Nucleus accumbens (tissue), 56 donors: Measurements from ENCODE around the gene ZNF491.
"Not testable (repeated sequence)": the region's sequence is repeated elsewhere in the genome, so short reads cannot be mapped to it uniquely, and the experiment has no call there.

Experiments
- DNase-seq, 56 donors: peaks; one replicate each; lab custom pipeline; 2025; lab: John Stamatoyannopoulos, UW

The ZNF491 gene

DNA sequence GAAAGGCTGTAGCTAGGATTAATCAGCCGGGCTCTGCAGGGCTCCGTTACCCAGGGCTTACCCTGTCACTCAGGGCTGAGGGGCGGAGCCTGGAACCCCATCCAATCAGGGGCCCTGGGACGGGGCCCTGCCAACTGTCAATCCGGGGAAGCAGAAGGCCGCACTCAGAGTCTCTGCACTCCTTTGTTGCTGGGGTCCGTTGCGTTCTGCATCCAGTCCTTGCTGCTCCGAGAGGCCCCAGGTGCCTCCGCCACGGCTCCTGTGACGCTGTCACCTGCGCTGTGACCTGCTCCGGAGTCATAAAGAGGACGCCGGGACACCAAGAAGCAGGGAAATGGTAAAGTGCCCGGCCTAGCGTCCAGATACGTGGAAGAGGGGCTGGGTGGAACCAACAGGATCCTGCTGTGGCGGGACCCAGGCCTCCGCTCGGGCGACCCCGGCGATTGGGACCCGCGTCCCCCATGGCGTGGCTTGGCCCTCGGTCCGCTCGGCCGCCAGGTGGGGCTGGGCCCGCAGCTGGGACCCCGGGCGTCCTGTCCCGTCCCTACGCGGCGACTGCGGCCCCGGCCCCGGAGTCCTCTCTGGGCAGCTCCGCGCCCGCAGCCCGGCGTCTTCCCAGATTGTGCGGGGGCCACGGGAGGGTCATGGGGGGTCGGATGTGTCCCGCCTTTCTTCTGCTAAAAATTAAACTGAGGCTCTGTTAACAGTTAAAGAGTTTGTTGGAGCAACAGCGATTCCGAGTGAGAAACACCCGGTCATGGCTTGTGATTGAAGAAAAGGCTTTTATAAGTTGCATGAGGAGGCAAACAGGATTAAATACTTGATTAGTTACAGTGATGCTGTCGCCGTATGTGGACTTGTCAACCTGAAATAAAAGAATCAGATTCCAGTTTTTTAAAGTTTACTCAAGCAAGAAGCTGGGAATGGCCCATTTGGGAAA, at the start of gene ZNF491:
Gene ZNF491, plus strand, starts transcription at position 133 of the 940 bp plus-strand sequence. CDS start 7,431 bp downstream, outside the sequence.
- peak in 55 of 56 donors; percentile 57 to 97 (median 88) for DNase-seq

DNA sequence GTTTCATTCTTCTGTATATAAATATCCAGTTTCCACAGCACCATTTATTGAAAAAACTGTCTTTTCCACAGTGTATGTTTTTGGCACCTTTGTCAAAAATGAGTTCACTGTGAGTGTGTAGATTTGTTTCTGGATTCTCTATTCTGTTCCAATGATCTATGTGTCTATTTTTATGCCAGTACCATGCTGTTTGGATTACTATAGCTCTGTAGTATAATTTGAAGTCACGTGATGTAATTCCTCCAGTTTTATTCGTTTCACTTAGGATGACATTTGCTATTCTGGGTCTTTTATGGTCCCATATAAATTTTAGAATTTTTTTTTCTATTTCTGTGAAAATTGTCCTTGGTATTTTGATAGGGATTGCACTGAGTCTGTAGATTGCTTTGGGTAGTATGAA, 48.6 kb upstream of the ZNF491 start:
- DNase-seq, result no peak

DNA sequence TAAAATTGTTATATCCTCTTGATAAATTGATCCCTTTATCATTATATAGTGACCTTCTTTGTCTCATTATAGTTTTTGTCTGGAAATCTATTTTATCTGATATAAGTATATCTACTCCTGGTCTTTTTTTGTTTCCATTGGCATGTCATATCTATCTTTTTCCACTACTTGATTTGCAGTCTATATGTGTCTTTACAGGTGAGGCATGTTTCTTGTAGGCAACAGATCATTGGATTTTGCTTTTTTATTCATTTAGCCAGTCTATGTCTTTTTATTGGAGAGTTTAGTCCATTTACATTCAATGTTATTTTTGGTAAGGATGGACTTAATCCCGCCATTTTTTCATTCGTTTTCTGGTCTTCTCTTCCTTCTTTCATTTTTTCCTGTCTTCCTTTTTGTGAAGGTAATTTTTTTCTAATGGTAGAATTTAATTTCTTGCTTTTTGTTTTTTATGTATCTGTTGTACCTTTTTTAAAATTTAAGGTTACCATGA, 46.0 kb upstream of the ZNF491 start:
- DNase-seq, result no peak

DNA sequence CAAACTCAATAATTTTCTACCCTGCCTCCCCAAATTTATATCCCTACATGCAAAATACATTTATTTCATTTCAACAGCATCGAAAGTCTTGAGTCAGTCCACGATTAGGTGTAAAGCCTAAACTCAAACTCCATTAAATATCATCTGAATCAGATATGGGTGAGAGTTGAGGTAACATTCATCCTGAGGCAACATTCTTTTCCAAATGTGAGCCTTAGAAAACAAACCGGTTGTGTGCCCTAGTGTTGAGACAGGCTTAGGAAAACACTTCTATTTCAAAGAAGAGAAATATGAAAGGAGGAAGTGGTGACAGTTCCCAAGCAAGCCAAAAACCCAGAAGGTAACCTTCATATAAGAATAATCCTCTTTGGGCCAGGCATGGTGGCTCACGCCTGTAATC, 43.7 kb upstream of the ZNF491 start:
- DNase-seq, result no peak

DNA sequence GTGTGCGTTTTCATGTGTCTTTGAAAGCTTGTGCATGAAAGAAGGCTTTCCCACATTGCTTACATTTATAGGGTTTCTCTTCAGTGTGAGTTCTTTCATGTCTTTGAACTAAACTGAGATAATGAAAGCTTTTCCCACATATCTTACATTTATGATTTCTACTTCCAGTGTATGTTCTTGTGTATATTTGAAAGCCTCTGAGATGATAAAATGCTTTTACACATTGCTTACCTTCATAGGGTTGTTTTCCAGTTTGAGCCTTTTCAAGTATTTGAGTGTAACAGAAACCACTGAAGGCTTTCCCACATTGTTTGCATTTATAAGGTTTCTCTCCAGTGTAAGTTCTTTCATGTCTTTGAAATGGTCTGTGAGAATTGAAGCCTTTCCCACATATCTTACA, 41.4 kb upstream of the ZNF491 start:
- no peak for DNase-seq

DNA sequence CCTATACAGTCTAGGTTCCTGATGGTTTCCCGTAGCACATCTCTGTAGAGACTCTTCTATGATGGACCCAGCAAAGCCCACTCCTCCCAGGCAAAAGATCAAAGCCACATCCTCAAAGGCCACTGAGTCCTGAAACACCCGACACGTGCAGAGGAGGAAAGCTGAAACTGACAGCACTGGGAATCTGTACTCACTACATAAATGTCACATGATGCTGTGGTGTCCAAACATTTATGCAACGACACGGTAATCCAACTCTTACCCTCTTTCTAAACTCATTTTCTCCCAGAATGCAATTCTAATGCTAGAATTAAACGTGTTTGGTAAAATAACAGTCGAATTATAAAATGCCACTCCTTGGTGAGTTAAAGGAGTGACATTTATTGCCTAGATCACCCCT, 38.5 kb upstream of the ZNF491 start:
- DNase-seq, result no peak

DNA sequence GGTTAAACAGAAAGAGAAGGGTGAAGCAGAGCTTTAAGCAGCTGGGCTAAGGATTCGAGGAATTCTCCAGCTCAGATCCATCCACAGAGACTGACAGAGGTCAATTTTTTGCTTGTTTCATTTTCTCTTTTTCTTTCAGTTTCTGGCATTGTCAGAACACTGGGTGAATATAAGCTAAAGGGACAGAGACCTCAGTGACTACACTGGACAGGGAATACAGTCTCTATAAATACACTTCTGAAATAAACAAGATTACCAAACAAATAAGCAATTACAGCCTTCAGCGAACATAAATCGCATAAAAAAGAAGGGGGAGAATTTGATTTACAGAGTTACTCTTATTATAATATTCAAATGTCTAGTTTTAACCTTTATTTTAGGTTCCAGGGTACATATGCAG, 35.2 kb upstream of the ZNF491 start:
- no peak for DNase-seq

DNA sequence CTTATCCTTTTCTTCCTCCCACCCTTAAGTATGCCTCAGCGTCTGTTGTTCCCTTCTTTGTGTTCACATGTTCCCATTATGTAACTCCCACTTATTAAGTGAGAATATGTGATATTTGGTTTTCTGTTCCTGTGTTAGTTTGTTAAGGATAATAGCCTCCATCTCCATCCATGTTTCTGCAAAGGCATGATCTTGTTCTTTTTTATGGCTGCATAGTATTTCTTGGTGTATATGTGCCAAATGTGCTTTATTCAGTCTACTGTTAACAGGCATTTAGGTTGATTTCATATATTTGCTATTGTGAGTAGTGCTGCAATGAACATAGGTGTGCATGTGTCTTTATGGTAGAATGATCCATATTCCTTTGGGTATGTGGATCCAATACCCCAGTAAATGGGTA, 34.7 kb upstream of the ZNF491 start:
- DNase-seq, result no peak

DNA sequence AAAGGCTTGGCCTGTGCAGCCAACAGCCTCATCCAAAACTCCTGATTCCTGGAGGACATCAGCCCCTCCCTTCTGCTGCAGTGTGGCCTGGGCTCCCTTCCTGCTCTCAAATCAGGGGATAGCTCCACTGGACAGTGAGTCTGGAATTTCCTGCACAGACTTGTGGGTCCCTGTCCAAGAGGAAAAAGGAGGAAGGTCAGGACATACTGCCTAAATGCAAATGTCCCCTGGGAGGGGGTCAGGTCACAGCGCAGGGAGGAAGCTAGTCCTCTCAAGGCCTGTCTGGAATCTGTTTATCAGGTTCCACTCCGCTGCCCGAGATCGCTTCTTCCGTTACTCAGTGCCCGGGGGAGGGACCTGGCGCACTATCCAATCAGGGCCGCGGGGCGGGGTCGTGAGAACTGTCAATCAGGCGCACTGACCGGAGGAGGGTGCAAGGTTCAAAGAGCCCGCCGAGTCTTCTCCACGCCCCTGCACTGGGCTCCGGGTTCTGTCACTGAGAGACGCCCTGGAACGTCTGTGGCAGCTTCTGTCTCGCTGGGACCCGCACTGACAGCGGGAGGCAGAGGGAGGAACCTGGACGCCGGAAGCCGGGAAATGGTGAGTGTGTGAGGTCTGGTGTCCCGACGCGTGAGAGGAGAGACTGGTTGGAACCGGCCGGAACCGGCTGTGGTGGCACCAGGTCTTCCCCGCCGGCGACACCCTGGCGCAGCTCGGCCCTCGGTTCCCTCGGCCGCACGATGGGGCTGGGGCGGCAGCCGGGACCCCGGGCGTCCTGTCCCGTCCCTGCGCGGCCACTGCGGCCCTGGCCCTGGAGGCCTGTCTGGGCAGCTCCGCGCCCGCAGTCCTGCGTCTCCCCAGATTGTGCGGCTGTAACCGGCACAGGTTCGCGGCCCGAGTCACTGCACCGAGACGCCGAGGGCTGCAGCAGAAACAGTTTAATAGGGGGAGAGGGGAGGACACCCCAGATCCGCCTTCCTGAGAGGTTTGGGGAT, 31.4 kb upstream of the ZNF491 start, which contains the start of gene ZNF441:
Gene ZNF441, plus strand, starts transcription at position 404 of the 995 bp plus-strand sequence. Its CDS starts 194 bp downstream, at position 598.
- DNase-seq, result peak; percentile 78 to 98 (median 94)

DNA sequence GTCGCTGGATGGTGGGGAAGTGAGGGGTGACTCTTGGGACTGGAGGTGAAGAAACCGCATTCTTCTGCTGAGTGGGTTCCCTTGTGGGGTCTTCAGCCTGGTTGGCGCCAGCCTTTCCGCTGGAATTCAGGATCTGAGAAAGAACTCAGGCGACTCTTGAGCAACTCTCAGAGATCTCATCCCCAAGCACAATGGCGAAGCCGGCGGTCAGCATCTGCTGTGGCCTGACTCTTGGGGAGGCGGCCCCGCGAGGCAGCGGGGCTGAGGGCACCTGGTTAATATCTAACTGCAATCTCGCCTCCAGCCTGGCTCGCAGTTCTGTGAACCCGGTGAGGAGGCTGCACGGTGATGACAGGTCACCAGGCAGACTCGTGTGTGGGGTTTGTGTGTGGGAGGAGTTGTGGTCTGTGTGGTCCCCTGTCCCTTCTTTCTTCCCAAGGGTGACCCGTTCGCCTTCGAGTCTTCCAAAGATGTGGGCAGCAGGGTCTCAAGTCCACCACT, 30.6 kb upstream of the ZNF491 start:
- DNase-seq, result peak in 13 of 56 donors; percentile 1 to 30 (median 9)

DNA sequence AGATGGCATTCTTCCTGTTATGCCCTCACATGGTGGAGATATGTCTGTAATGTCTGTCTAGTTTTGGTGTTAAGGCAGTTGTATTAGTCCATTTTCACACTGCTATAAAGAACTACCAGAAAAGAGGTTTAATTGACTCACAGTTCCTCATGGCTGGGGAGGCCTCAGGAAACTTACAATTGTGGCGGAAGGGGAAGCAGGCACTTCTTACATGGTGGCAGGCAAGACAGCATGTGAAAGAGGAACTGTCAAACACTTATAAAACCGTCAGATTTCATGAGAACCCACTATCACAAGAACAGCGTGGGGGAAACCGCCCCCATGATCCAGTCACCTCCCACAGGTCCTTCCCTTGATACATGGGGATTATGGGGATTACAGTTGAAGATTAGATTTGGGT, 28.3 kb upstream of the ZNF491 start:
- no peak for DNase-seq

DNA sequence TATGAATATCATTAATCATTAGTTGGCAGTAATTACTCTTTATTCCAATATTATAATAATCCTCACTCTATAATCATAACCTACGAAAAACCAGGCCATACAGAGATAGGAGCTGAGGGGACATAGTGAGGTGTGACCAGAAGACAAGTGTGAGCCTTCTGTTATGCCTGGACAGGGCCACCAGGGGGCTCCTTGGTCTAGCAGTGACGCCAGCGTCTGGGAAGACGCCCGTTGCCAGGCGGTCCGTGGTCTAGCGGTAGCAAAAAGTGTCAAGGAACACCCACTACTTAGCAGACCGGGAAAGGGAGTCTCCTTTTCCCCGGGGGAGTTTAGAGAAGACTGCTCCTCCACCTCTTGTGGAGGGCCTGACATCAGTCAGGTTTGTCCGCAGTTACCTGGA, 26.8 kb upstream of the ZNF491 start:
- not testable (repeated sequence) for DNase-seq

DNA sequence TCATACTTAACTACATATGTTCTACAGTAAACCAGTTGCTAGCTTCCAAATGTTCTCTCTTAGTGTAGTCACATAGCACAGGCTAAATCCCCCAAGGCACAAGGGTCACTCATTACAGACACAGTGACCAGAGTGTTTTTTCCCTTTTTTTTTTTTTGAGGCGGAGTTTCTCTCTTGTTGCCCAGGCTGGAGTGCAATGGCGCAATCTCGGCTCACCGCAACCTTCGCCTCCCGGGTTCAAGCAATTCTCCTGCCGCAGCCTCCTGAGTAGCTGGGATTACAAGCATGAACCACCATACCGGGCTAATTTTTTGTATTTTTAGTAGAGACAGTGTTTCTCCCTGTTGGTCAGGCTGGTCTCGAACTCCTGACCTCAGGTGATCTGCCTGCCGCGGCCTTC, 21.7 kb upstream of the ZNF491 start:
- not testable (repeated sequence) for DNase-seq

DNA sequence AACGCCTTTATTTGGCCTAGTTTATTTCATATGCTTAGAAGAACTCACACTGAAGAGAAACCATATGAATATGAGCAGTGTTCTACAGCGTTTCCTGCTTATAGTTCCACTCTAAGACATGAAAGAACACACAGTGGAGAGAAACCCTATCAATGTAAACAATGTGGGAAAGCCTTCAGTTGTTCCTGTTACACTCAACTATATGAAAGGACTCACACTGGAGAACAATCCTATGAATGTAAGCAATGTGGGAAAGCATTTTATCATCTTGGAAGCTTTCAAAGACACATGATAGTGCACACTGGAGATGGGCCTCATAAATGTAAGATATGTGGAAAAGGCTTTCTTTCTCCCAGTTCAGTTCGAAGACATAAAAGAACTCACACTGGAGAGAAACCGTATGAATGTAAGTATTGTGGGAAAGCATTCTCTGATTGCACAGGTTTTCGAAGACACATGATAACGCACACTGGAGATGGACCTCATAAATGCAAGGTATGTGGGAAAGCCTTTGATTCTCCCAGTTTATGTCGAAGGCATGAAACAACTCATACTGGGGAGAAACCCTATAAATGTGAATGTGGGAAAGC, 17.8 kb upstream of the ZNF491 start:
- no peak for DNase-seq

DNA sequence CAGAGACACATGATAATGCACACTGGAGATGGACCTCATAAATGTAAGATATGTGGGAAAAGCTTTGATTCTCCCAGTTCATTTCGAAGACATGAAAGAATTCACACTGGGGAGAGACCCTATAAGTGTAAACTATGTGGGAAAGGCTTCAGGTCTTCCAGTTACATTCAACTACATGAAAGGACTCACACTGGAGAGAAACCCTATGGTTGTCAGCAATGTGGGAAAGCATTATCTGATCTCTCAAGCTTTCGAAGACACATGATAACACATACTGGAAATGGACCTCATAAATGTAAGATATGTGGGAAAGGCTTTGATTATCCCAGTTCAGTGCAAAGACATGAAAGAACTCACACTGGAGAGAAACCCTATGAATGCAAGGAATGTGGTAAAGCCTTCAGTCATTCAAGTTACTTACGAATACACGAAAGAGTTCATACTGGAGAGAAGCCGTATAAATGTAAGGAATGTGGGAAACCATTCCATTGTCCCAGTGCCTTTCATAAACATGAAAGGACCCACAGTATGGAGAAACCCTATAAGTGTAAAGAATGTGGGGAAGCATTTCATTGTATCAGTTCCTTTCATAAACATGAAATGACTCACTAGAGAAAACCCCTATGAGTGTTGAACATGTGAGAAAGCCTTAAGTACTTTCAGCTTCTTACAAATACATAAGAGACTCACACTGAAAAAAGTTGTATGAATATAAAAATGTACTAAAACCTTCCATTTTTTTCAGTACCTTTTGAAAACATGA, 16.8 kb upstream of the ZNF491 start:
- DNase-seq, result no peak

DNA sequence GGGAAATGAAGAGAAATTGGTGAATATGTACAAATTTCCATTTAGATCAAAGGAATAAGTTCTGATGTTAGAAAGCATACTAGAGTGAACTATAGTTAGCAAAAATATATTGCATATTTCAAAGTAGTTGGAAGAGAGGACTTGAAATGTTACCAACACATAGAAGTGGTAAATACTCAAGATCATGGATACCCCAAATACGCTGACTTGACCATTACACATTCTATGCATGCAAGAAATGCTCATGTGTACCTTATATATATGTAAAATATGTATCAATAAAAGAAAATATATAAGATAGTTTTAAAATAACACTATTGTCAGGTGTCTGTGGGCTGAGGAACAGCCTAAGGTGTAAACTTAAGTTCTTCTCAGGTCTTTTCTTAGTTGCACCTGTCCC, 14.6 kb upstream of the ZNF491 start:
- no peak for DNase-seq

DNA sequence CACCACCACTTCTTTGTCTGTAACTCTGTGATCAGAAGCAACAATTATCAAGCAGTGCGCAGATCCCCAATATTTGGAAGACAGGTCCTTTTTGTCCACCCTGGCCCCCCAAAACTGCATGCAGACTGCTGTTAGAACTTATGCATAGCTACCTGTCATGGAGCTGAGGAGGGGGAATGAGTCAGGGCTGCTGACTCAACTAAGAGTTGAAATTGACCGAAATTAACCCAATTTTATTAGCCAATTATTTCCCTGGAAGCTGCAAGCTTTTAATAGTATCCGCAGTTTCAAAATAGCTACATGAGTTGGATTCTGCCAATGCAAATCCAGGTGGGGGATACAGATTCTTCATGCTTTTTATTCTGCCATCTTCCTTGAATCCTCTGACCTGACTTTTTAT, 14.0 kb upstream of the ZNF491 start:
- DNase-seq, result peak in 9 of 56 donors; percentile 0 to 38 (median 17)

DNA sequence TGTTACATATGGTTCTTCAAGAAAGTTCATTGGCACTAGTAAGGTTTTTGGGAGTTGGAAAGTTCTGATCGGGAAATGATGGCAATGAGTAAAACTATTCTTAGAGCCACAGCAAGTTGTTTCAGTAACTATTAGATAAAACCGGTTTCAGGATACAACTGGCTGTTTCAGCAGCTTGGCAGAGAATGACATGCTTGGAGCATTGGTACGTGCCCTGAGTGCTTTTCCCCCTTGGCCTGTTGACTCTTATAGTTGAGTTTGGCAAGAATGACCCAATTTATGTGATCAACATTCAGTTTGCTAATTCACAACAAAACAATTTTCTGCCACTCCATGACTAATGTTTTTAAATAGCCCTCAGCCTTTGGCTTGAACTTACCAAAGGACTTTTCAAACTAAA, 10.8 kb upstream of the ZNF491 start:
- no peak for DNase-seq

DNA sequence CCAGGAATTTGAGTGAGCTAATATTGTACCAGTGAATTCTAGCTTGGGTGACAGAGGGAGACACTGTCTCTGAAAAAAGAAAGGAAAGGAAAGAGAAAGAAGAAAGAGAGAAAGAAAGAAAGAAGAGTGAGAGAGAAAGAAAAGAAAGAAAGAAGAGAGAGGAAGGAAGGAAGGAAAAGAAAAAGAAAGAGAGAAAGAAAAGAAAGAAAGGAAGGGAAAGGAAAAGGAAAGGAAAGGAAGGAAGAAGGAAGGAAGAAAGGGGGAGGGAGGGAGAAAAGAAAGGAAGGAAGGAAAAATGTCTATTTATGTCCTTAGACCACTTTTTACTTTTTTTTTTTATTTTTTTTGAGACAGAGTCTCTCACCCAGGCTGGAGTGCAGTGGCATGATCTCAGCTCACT, 5.4 kb upstream of the ZNF491 start:
- no peak for DNase-seq
